WTC11 (cell line): ENCODE measurements around the gene USH2A.

Experiments
- NFYB ChIP-seq: sonication (generic); formaldehyde crosslinking; conservative IDR thresholded peaks from 2 replicates; pipeline ENCODE4 v1.8.0; 2022; ENCODE audit warnings: low read depth, missing genetic modification reagents
- TF ChIP-seq, protein P1 (sequence below): sonication (generic); formaldehyde crosslinking; IDR thresholded peaks from 2 replicates; pipeline ENCODE4 v1.8.1; 2022; ENCODE audit warnings: low read depth, missing genetic modification reagents, borderline replicate concordance

- TF ChIP-seq NFYB (CRISPR knock-in tag), result no peak
- TF ChIP-seq, protein P1, sequence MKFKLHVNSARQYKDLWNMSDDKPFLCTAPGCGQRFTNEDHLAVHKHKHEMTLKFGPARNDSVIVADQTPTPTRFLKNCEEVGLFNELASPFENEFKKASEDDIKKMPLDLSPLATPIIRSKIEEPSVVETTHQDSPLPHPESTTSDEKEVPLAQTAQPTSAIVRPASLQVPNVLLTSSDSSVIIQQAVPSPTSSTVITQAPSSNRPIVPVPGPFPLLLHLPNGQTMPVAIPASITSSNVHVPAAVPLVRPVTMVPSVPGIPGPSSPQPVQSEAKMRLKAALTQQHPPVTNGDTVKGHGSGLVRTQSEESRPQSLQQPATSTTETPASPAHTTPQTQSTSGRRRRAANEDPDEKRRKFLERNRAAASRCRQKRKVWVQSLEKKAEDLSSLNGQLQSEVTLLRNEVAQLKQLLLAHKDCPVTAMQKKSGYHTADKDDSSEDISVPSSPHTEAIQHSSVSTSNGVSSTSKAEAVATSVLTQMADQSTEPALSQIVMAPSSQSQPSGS (CRISPR knock-in tag), result no peak
Measured at GRCh38 chr1:216057063-216057462, 366.2 kb downstream of the USH2A start.
